Measurements from ENCODE around the gene ATAT1.
"Not testable (repeated sequence)": the region's sequence is repeated elsewhere in the genome, so short reads cannot be mapped to it uniquely, and the experiment has no call there.

ATAT1 gene

DNA sequence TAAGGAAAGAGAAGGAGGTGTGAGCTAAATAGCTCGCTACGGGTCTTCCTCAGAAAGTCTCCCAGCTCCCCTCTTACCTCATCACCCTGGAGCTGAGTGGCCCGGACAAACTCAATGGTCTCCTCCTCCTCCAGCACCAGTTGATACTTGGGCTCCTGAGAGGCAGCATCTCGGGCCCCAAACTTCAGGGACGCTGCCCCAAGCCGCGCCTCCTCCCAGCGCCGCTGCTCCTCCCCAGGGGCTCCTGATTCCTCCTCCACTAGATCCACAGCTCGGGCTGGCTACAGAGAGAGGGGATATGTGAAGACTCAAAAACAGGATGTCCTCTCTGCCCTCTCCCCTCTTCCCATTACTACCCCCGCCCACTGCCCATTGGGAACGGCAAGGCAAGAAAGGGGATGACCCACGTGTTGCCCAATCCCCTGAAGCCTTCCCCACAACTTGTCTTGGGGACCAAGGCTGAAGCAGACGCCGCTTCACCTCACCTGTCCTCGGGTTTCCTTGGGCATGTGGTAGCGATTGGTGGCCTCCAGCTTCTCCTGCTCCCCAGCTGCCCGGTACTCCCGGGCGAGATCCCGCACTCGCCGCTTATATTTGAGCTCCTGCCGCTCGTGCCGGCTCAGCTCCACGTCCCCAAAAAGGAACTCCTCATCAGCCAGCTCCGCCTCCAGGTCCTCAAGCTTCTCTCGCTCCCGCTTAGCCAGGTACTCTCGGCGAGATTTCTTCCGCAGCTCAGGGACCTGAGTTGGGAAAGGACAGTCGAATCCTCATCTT lies 38.5 kb downstream of the ATAT1 start:
- DNase-seq = no peak
- TF ChIP-seq CTCF (IDR thresholded peaks at IDR 0.05; ENCODE audit: low read length) (no peak), EZH2phosphoT487 (IDR thresholded peaks at IDR 0.05; ENCODE audit: low read length) (no peak), EZH2 (optimal IDR thresholded peaks at IDR 0.05; ENCODE audit: low read depth, low read length) (no peak)
- no peak overlapping the region for H3K9ac ChIP-seq (ENCODE audit: low read length)

GRCh38 chr6:30666300-30666699 lies 39.6 kb downstream of the ATAT1 start:
- not testable (repeated sequence) for H3K4me1 ChIP-seq (ENCODE audit: low read length); H3K4me2 ChIP-seq (ENCODE audit: low read depth, low read length); H3K9ac ChIP-seq (ENCODE audit: low read length); H3K9me2 ChIP-seq (replicated peaks; ENCODE audit: insufficient read depth, low read length); H3K27me3 ChIP-seq (replicated peaks; ENCODE audit: insufficient read depth, low read length); H3K27ac ChIP-seq (ENCODE audit: low read length); H4K20me1 ChIP-seq (ENCODE audit: insufficient read depth, low read length); H3K79me2 ChIP-seq (ENCODE audit: low read length); H3K4me3 ChIP-seq (ENCODE audit: low read length); H3K9me3 ChIP-seq (replicated peaks; ENCODE audit: insufficient read depth, low read length); DNase-seq; H3K36me3 ChIP-seq (replicated peaks; ENCODE audit: insufficient read depth, low read length); H2AFZ ChIP-seq (ENCODE audit: low read length); H3F3A ChIP-seq (ENCODE audit: insufficient read depth, low read length)

More for the DNA sequence above, 38.5 kb downstream of the ATAT1 start:
- no peaks in the 10 kb centered on the region for H3K4me1 ChIP-seq (ENCODE audit: low read length)
- H3K4me2 ChIP-seq (ENCODE audit: low read depth, low read length) = no peak overlapping the region
- H3K27me3 ChIP-seq (replicated peaks; ENCODE audit: insufficient read depth, low read length) = no peaks in the 10 kb centered on the region
- no peaks in the 10 kb centered on the region; the same call in 1 of the 2 replicates for H3K36me3 ChIP-seq (replicated peaks; ENCODE audit: insufficient read depth, low read length)
- H3K79me2 ChIP-seq (ENCODE audit: low read length) = 0 out of 2 replicates have a peak, but pooled peaks cover under 1% of the 10 kb centered on the region
- no peak overlapping the region for H3K27ac ChIP-seq (ENCODE audit: low read length)
- no peaks in the 10 kb centered on the region for H3F3A ChIP-seq (ENCODE audit: insufficient read depth, low read length)
- H2AFZ ChIP-seq (ENCODE audit: low read length) = no peak overlapping the region
- H3K9me3 ChIP-seq (replicated peaks; ENCODE audit: insufficient read depth, low read length) = no peaks in the 10 kb centered on the region
- H4K20me1 ChIP-seq (ENCODE audit: insufficient read depth, low read length) = no peaks in the 10 kb centered on the region
- no peak overlapping the region for H3K4me3 ChIP-seq (ENCODE audit: low read length)
- H3K9me2 ChIP-seq (replicated peaks; ENCODE audit: insufficient read depth, low read length) = no peaks in the 10 kb centered on the region

- no peaks in the 10 kb centered on the region for H3K27me3 ChIP-seq (replicated peaks; ENCODE audit: insufficient read depth, low read length)
- no peak overlapping the region for H3K27ac ChIP-seq (ENCODE audit: low read length)
- no peak overlapping the region for H3K9ac ChIP-seq (ENCODE audit: low read length)
- DNase-seq = no peak
- 0 out of 2 replicates have a peak, but pooled peaks cover 2% of the 10 kb centered on the region for H3F3A ChIP-seq (ENCODE audit: insufficient read depth, low read length)
- H3K4me2 ChIP-seq (ENCODE audit: low read depth, low read length) = no peak overlapping the region
- no peaks in the 10 kb centered on the region for H3K4me1 ChIP-seq (ENCODE audit: low read length)
- no peaks in the 10 kb centered on the region for H4K20me1 ChIP-seq (ENCODE audit: insufficient read depth, low read length)
- TF ChIP-seq EZH2 (optimal IDR thresholded peaks at IDR 0.05; ENCODE audit: low read depth, low read length) (no peak), EZH2phosphoT487 (IDR thresholded peaks at IDR 0.05; ENCODE audit: low read length) (no peak), CTCF (IDR thresholded peaks at IDR 0.05; ENCODE audit: low read length) (no peak)
- H3K36me3 ChIP-seq (replicated peaks; ENCODE audit: insufficient read depth, low read length) = no peaks in the 10 kb centered on the region
- H3K79me2 ChIP-seq (ENCODE audit: low read length) = peaks cover 25% of the 10 kb centered on the region
- no peaks in the 10 kb centered on the region for H3K9me3 ChIP-seq (replicated peaks; ENCODE audit: insufficient read depth, low read length)
- H2AFZ ChIP-seq (ENCODE audit: low read length) = no peak overlapping the region
- H3K4me3 ChIP-seq (ENCODE audit: low read length) = no peak overlapping the region
- H3K9me2 ChIP-seq (replicated peaks; ENCODE audit: insufficient read depth, low read length) = no peaks in the 10 kb centered on the region
These were observed 44.3 kb downstream of the ATAT1 start for GRCh38 chr6:30670760-30671527.
